NCI-H1105 (cell line): ENCODE results near the gene CDHR2.

Experiments used
- DNase-seq: peaks from one replicate; lab custom pipeline; 2025; lab: John Stamatoyannopoulos, UW

Gene CDHR2

DNA sequence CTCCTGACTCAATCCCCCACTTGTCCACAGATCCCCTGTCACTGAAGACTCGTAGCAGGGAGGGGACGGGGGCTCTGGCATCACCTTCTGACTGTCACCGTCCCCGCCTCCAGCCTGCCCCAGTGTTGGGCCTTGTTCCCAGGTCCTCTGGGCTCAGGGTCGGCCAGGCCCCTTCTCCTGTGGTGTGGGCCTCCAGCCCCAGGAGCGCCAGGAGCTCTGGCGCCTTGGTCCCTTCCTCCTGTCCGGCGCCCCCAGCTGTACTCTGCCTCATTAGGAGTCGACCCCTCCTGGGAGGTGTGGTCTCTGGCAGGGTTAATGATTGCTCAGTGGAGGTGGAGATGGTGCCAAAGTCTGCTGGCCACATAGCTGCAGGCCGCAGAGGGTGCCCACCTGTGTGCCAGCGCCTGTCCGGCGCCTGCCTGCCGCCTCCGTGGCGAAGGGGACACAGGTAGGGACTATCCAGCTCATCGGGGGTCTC is at the start of gene CDHR2:
CDHR2 (plus strand) TSS at position 376 of the 478 bp plus-strand sequence. CDS start 16,011 bp downstream, outside the sequence.
- no peak for DNase-seq

GRCh38 chr5:176500511-176500910 is 48.6 kb upstream of the CDHR2 start:
- DNase-seq = no peak

GRCh38 chr5:176501333-176501732 is 47.8 kb upstream of the CDHR2 start:
- no peak for DNase-seq

DNA sequence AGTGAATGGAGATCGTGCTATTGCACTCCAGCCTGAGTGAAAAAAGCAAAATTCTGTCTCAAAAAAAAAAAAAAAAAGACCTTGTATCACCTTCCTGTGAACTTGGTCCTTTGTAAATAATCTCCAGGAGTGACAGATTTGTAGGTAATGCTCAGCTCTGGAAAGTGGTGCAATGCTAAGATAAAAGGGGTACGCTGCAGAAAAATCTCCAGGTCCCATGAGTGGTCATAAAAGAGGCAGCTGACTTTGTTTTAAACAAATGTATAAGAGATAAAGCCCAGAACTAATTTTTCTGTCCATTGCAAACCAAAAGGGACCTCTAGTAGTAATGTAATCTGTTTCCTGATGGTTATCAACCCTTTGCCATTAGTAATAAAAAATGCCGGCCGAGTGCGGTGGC is 45.6 kb upstream of the CDHR2 start:
- no peak for DNase-seq

DNA sequence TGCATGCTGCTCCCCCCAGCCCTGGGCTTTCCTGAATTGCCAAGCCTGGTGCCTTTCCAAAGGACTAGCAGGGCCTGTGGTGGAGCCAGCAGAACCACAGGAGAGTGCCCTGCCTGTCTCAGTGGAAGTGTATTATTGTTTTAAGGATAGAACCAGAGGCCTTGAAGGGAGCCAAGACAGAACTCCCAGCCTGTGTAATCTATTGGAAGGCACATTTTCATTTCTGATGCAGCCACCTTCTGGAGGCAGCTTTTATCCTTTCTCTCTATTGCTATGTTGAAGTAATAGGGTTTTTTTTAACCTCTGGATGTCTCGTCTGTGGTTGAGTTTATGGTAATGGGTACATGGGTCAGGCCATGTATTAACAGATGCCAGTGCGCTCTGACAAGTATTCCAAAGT is 41.2 kb upstream of the CDHR2 start:
- DNase-seq = no peak

DNA sequence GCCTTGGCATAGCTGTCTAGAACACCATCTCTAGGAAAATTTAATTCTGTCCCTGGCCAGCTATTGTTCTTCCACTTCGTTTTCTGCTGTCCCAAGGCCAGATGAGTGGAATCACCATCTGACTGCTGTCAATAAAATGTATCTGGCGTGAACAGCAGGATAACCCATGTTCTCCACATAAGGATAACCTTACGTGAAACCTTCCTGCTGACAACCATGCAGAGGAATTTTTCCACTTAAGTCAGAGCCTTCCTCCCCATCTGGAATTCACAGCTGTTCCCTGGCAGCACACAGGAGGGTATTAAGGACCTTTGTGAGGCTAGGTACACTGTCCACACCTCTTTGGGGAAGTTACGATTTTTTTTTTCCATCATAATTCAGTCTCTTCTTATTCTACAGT is 40.5 kb upstream of the CDHR2 start:
- no peak for DNase-seq

GRCh38 chr5:176513788-176514187 is 35.4 kb upstream of the CDHR2 start:
- DNase-seq = no peak

DNA sequence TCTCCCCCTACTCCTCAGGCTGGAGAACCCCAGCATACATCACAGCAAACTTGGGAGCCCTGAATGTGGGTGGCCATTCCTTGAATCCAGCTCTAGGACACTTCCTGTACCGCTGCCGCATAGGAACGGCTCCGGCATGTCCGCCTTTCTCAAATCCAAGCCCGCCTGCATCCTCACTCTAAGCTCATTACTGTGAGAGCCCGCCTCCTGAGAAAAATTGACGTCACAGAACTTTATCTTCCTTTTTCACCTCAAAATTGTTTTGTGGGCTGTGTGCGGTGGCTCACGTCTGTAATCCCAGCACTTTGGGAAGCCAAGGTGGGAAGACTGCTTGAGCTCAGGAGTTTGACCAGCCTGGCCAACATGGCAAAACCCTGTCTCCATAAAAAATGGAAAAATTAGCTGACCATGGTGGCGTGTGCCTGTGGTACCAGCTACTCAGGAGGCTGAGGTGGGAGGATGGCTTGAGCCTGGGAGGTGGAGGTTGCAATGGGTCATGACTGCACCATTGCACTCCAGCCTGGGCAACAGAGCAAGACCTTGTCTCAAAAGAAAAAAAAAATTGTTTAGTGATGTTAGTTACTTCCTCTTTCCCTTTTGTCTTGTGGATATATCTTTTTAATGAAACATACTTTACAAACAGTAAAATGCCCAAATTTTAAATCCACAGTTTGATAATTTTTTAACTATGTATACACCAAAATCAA is 34.7 kb upstream of the CDHR2 start:
- no peak for DNase-seq

DNA sequence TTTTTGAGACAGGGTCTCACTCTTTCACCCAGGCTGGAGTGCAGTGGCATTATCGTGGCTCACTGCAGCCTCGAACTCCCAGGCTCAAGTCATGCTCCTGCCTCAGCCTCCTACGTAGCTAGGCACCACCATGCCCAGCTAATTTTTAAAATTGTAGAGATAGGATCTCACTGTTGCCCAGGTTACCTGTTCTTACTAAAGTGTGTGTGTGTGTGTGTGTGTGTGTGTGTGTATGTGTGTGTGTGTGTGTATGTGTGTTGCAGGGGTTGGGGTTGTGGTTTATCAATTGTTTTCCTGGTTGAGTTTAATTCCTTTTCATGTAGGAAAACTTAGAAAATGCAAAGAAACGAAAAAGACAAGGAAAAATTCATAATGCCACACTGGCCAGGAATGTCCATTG is 33.7 kb upstream of the CDHR2 start:
- DNase-seq = no peak

- DNase-seq = no peak
Measured at GRCh38 chr5:176517053-176517661, 32.0 kb upstream of the CDHR2 start.

DNA sequence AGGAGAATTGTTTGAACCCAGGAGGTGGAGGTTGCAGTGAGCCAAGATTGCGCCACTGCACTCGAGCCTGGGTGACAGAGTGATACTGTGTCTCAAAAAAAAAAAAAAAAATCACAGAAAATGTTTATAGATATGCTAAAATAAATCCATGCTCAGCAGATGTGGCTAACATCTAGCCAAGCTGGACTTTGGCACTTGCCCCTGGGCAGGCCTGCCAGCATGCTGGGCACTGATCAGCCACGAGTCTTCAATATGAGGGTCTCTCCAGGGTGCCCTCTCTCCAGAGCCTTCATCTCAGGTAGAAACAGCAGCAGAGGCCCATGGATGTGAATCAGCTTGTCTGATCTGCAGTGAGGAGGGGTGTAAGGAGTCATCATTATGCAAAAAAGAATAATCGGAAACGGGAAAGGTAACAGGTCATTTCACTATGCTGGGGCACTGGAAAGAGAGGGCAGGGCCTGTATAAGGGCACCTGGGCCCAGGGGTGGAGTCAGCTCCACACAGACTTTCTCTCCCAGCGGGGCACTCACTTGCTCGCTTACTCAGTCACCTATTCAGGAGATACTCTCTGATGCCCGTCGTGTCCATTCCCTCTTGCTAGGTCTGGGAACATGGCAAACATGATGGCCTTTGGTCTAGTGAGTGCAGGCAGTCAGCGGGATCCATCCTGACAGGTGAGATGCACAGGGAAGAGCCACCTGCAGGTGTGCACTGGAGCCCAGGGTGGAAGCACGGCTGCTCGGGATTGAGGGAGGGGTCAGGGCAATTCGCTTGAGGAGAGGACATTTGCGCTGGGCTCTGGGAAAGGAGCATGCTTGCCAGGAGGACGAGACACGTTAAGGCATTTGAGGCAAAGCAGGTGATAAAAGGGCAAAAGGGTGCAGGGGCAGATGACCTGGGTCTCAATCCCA is 29.1 kb upstream of the CDHR2 start:
- DNase-seq = no peak

- DNase-seq = no peak
Measured at GRCh38 chr5:176521286-176521685, 27.9 kb upstream of the CDHR2 start.

DNA sequence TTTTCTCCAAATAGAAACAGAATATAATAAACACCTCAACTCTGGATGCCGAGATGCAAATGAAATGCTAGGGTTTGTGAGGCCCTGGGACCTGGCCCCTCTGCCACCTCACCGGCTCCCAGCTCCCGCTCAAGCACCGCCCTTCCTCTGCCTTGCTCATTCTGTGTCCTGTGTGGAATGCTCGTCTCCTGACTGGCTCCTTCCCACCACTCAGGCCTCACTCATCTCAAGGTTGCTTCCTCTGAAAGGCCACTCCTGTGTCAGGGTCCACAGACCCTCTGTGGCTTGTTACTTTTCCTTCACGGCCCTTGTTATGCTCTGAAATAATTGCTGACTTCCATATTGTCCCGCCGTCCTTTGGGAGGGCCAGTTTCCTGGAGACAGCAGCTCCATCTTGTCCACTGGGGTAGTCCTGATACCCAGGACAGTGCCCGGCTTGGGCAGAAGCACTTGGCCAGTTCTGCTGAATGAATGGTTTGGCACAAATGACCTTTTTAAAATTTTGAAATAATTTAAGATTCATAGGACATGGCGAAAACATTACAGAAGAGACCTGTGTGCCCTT is 27.4 kb upstream of the CDHR2 start:
- no peak for DNase-seq

DNA sequence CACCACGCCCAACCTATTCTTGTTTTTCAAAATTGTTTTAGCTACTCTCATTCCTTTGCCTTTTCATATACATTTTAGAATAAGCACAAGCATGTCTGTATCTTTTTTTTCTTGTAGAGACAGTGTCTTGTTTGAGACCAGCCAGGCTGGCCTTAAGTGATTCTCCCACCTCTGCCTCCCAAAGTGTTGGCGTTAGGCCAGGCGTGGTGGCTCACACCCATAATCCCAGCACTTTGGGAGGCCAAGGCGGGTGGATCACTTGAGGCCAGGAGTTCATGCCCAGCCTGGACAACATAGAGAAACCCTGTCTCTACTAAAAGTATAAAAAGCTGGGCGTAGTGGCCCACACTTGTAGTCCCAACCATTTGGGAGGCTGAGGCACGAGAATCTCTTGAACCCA is 25.0 kb upstream of the CDHR2 start:
- no peak for DNase-seq

DNA sequence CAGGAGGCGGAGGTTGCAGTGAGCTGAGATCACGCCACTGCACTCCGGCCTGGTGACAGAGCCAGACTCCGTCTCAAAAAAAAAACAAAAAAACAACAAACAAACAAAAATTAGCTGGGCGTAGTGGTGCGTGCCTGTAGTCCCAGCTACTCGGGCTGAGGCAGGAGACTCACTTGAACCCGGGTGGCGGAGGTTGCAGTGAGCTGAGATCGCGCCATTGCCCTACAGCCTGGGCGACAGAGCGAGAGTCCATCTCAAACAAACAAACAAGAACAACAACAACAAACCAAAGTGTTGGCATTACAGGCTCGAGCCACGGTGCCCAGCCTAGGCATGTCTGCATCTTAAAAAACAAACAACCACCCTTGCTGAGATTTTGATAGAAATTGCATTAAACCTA is 24.2 kb upstream of the CDHR2 start:
- no peak for DNase-seq

DNA sequence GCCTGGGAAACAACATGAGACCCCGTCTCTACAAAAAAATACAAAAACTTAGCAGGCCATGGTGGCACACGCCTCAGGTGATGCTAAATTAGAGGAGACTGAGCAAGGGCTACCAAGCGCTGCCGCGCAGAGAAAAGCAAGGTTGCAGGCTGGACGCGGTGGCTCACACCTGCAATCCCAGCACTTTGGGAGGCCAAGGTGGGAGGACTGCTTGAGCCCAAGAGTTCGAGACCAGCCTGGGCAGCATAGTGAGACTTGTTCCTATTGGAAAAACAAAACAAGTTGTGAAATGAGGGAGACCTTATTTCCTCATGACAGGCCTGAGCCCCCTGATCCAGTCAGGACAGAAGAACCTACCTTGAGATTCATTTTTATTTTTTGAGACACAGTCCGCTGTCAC is 23.5 kb upstream of the CDHR2 start:
- DNase-seq = no peak

- no peak for DNase-seq
Measured at GRCh38 chr5:176526462-176526861, 22.7 kb upstream of the CDHR2 start.

DNA sequence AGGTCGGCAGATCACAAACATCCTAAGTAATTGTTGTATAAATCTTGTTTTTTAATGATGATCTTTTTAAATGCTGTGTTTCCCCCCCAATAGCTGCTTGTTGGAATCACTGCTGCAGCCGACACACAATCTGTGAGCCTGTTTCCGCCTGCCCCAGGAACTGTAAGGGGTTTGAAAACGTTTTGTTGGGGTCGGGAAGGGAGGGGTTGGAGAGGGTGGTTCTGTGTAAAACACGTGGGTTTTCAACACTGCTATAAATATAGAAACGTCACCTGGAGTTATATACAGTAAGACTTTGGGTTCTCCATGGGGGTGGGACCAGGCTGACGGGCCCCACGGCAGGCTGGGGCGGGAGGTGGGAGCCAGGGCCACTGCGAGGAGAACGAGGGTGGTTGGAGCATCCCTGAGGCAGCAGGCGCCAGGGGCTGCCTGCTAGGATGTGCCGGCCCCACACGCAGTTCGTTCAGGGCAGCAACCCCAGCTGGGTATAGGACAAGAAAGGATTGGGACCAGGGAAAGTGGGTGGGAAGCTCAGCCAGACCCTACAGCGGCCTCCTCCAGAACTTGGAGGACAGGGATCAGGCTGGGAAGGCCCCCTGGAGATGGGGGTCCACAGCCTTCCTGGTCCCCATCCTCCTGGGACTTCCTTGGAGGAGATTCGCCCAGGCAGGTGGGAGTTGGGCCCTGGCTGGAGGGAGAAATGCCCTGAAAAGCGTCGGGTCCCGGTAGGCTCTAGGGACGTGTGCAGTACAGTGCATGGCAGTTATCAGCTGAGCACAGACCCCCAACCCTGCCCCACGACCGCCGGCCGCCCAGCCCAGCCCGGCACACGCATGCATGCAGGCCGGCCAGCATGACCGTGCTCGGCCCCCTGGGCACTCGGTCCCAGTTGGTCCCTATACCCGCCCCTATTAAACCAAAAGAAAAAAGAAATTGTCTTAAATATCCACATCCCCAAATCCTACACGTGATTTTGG is 21.6 kb upstream of the CDHR2 start:
- no peak for DNase-seq

GRCh38 chr5:176528301-176528700 is 20.8 kb upstream of the CDHR2 start:
- DNase-seq = no peak

DNA sequence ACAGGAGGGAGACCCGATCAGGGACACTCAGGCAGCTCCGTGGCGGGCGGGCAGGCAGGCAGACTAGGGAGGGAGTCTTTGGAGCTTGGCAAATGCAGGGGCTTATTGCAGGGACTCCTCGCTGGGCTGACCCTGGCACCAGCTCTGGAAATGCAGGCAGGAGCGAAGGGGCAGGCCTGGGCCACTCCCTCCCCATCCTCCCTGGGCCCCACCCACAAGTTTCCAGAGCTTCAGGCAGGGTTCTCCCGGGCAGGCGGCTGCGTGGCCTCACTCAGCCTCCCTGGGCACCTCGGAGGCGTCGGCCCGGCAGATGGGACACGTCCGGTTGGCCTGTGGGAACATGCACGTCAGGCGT is 20.4 kb upstream of the CDHR2 start:
- DNase-seq = no peak

- no peak for DNase-seq
Measured at GRCh38 chr5:176529116-176529740, 19.9 kb upstream of the CDHR2 start.
